K562 (cell line): ENCODE measurements around the gene VWDE. TPM values are rescaled to one million over a fixed set of nuclear protein-coding genes. Genes with fewer than 3 reads are reported as not detected.
A peak's percentile ranks its signal among the peaks of the same experiment; 100 is the strongest.

Experiments used
- BRD4 ChIP-seq: fragments of 200-600 bp; sonication (generic); IDR thresholded peaks from 2 replicates; pipeline ENCODE4 v1.6.1; 2017; ENCODE audit warnings: inconsistent platforms
- CBX1 ChIP-seq: sonication (generic); IDR thresholded peaks from 2 replicates; pipeline ENCODE4 v1.6.1; 2016; ENCODE audit warnings: antibody characterized with exemption, low read depth, mild to moderate bottlenecking
- E2F6 ChIP-seq, 2 experiments: IDR thresholded peaks; 2 replicates each; pipeline ENCODE4 v1.6.1; 2011; ENCODE audit warnings: borderline replicate concordance in 1 of 2, control low read depth in 1 of 2, low read depth in 1 of 2, low read length in 1 of 2, mild to moderate bottlenecking in 1 of 2, mixed read lengths in 1 of 2, moderate library complexity in 1 of 2; ENCODE audit not compliant: insufficient read depth in 1 of 2, insufficient read length in 1 of 2, poor library complexity in 1 of 2, severe bottlenecking in 1 of 2; ENCODE audit errors: extremely low read depth in 1 of 2
- ELF2 ChIP-seq: fragments of 250-450 bp; sonication (Bioruptor Pico); IDR thresholded peaks from 2 replicates; pipeline ENCODE4 v1.5.0; 2021; ENCODE audit warnings: mild to moderate bottlenecking
- ETV6 ChIP-seq, 3 experiments: fragments of 150-350 bp in 1 of 3; sonication (generic) in 1 of 3; formaldehyde crosslinking in 1 of 3; IDR thresholded peaks; 2 replicates each; pipeline versions ENCODE4 v1.6.1 to v1.8.0; 2014 to 2022; ENCODE audit warnings: borderline replicate concordance in 2 of 3, low read depth in 2 of 3, antibody characterized with exemption in 1 of 3, low read length in 1 of 3, mild to moderate bottlenecking in 1 of 3, missing genetic modification reagents in 1 of 3
- FOXP1 ChIP-seq: sonication (generic); formaldehyde crosslinking; IDR thresholded peaks from 2 replicates; pipeline ENCODE4 v1.8.0; 2022; ENCODE audit warnings: mild to moderate bottlenecking, missing genetic modification reagents
- GTF2E2 ChIP-seq: fragments of 200-800 bp; sonication (Bioruptor generic); IDR thresholded peaks from 2 replicates; pipeline ENCODE4 v1.6.1; 2016; ENCODE audit warnings: missing genetic modification characterization, missing compliant biosample characterization
- ILF3 ChIP-seq: fragments of 450-650 bp; IDR thresholded peaks from 2 replicates; pipeline ENCODE4 v1.6.1; 2018; ENCODE audit warnings: antibody characterized with exemption, mild to moderate bottlenecking, moderate library complexity, borderline replicate concordance
- JUND ChIP-seq, 2 experiments: IDR thresholded peaks; 2 replicates in 1 of 2; 3 replicates in 1 of 2; pipeline ENCODE4 v1.6.1; 2011; ENCODE audit warnings: borderline replicate concordance in 2 of 2, low read depth in 2 of 2, low read length in 2 of 2, improper control_type of control experiment in 1 of 2, missing biosample characterization in 1 of 2, missing genetic modification characterization in 1 of 2, missing genetic modification reagents in 1 of 2
- KDM5B ChIP-seq: fragments of 200-600 bp; sonication (generic); IDR thresholded peaks from 2 replicates; pipeline ENCODE4 v1.6.1; 2012; ENCODE audit warnings: low read depth, mild to moderate bottlenecking, moderate library complexity, low read length, control low read depth, inconsistent platforms; ENCODE audit not compliant: insufficient replicate concordance
- MTA2 ChIP-seq: fragments of 450-650 bp; IDR thresholded peaks from 2 replicates; pipeline ENCODE4 v1.6.1; 2016; ENCODE audit warnings: low read depth
- POLR2A ChIP-seq: fragments of 450-650 bp; conservative IDR thresholded peaks from 2 replicates; pipeline ENCODE4 v1.6.1; 2016
- PRPF4 ChIP-seq: fragments of 200-400 bp; formaldehyde crosslinking; IDR thresholded peaks from one replicate; pipeline ENCODE4 v1.6.1; 2017; ENCODE audit warnings: low read length, low read depth, mild to moderate bottlenecking; ENCODE audit not compliant: insufficient read depth, poor library complexity, severe bottlenecking
- SMARCB1 ChIP-seq: IDR thresholded peaks from 2 replicates; pipeline ENCODE4 v1.6.1; 2011; ENCODE audit warnings: improper control_type of control experiment, low read depth; ENCODE audit not compliant: insufficient read length
- SMARCC2 ChIP-seq: fragments of 450-650 bp; IDR thresholded peaks from 2 replicates; pipeline ENCODE4 v1.6.1; 2017; ENCODE audit warnings: antibody characterized with exemption, moderate library complexity, mild to moderate bottlenecking, low read depth
- SMARCE1 ChIP-seq: fragments of 450-650 bp; IDR thresholded peaks from 2 replicates; pipeline ENCODE4 v1.7.1; 2016; ENCODE audit warnings: mild to moderate bottlenecking
- ZBTB17 ChIP-seq: fragments of 450-650 bp; formaldehyde crosslinking; IDR thresholded peaks from 2 replicates; pipeline ENCODE4 v1.4.0; 2020; ENCODE audit warnings: mild to moderate bottlenecking
- ZBTB2 ChIP-seq: fragments of 450-650 bp; IDR thresholded peaks from 2 replicates; pipeline ENCODE4 v1.6.1; 2016; ENCODE audit warnings: antibody characterized with exemption
- polyA plus RNA-seq, 8 experiments: library from polyadenylated mRNA; depleted of rRNA in 4 of 8; stranded (reverse) in 5 of 8; unstranded in 3 of 8; fragments of >200 nt; fragmentation: Nextera tagmentation in 2 of 8; fragmentation: Illumina TruSeq in 1 of 8; extraction: Ambion mirVana in 2 of 8; extraction: Trizol in 1 of 8; gene quantifications; 2 replicates each; pipeline versions ENCODE4 v1.2.1 to v1.2.3, GENCODE V29; 2011 to 2014; ENCODE audit warnings: inconsistent platforms in 1 of 8, missing spikeins in 1 of 8
- total RNA-seq, 7 experiments: library from RNA; depleted of rRNA in 6 of 7; stranded (reverse); fragments of >200 nt in 6 of 7; fragmentation: Illumina TruSeq in 2 of 7; extraction: Trizol in 2 of 7; gene quantifications; 2 replicates each; pipeline versions ENCODE4 v1.2.1 to v1.2.3, GENCODE V29; 2011 to 2021; ENCODE audit warnings: low replicate concordance in 1 of 7
- TF ChIP-seq, protein P1 (sequence below): sonication (generic); formaldehyde crosslinking; IDR thresholded peaks from 2 replicates; pipeline ENCODE4 v1.8.0; 2022; ENCODE audit warnings: mild to moderate bottlenecking, missing genetic modification reagents

Gene VWDE
- total and polyA plus RNA-seq, 9 of the 15 experiments (the other 6 are each of a cell fraction or from before 2014, with no cell fraction given): 40.6 to 162 (median 95.2) TPM

- TF ChIP-seq, protein P1, sequence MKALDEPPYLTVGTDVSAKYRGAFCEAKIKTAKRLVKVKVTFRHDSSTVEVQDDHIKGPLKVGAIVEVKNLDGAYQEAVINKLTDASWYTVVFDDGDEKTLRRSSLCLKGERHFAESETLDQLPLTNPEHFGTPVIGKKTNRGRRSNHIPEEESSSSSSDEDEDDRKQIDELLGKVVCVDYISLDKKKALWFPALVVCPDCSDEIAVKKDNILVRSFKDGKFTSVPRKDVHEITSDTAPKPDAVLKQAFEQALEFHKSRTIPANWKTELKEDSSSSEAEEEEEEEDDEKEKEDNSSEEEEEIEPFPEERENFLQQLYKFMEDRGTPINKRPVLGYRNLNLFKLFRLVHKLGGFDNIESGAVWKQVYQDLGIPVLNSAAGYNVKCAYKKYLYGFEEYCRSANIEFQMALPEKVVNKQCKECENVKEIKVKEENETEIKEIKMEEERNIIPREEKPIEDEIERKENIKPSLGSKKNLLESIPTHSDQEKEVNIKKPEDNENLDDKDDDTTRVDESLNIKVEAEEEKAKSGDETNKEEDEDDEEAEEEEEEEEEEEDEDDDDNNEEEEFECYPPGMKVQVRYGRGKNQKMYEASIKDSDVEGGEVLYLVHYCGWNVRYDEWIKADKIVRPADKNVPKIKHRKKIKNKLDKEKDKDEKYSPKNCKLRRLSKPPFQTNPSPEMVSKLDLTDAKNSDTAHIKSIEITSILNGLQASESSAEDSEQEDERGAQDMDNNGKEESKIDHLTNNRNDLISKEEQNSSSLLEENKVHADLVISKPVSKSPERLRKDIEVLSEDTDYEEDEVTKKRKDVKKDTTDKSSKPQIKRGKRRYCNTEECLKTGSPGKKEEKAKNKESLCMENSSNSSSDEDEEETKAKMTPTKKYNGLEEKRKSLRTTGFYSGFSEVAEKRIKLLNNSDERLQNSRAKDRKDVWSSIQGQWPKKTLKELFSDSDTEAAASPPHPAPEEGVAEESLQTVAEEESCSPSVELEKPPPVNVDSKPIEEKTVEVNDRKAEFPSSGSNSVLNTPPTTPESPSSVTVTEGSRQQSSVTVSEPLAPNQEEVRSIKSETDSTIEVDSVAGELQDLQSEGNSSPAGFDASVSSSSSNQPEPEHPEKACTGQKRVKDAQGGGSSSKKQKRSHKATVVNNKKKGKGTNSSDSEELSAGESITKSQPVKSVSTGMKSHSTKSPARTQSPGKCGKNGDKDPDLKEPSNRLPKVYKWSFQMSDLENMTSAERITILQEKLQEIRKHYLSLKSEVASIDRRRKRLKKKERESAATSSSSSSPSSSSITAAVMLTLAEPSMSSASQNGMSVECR (CRISPR knock-in tag): peak; percentile 60
- TF ChIP-seq SMARCB1: peak; percentile 59
- TF ChIP-seq FOXP1: peak; percentile 95
- TF ChIP-seq ETV6 (IDR thresholded peaks at IDR 0.05; ENCODE audit: borderline replicate concordance in 1 of 2, low read depth in 2 of 2, low read length in 1 of 2): peak in 1 of 2 experiments; percentile 31; a peak in 1 of 4 replicates
- 0 out of 2 replicates have a peak, but pooled peaks have one; percentile 8 for TF ChIP-seq ETV6 (CRISPR knock-in tag; IDR thresholded peaks at IDR 0.05; ENCODE audit: borderline replicate concordance)
- TF ChIP-seq SMARCC2: peak; percentile 55; the same call in 1 of the 2 replicates
- no peak for TF ChIP-seq PRPF4
- peak; percentile 66; the same call in 1 of the 2 replicates for TF ChIP-seq ELF2 (CRISPR knock-in tag)
- TF ChIP-seq JUND (IDR thresholded peaks at IDR 0.05; ENCODE audit: borderline replicate concordance, low read depth, low read length): peak; percentile 20
- no peak for TF ChIP-seq JUND (tag; IDR thresholded peaks at IDR 0.05; ENCODE audit: borderline replicate concordance, low read depth, low read length)
- TF ChIP-seq POLR2A: peak; percentile 90
- peak; percentile 72 for TF ChIP-seq KDM5B
- TF ChIP-seq SMARCE1: peak; percentile 50
- TF ChIP-seq ZBTB2: peak; percentile 88
- peak; percentile 47; the same call in 1 of the 2 replicates for TF ChIP-seq ZBTB17 (CRISPR knock-in tag)
- peak; percentile 97 for TF ChIP-seq GTF2E2 (tag)
- TF ChIP-seq CBX1: peak; percentile 64; the same call in 1 of the 2 replicates
- no peak for TF ChIP-seq ILF3
- TF ChIP-seq BRD4: no peak
- peak; percentile 38 to 50 for TF ChIP-seq E2F6 (IDR thresholded peaks at IDR 0.05; ENCODE audit: borderline replicate concordance in 1 of 2, extremely low read depth in 1 of 2, insufficient read depth in 1 of 2, insufficient read length in 1 of 2, low read depth in 1 of 2, low read length in 1 of 2, poor library complexity in 1 of 2, severe bottlenecking in 1 of 2)
- TF ChIP-seq MTA2: peak; percentile 13; the same call in 1 of the 2 replicates
These were observed at the start of gene VWDE (continued) for GRCh38 chr7:12403287-12404181.
